K562 (cell line): ENCODE measurements around the gene EFEMP2. TPM values are rescaled to one million over a fixed set of nuclear protein-coding genes. Genes with fewer than 3 reads are reported as not detected.
A peak's percentile ranks its signal among the peaks of the same experiment; 100 is the strongest.

Source experiments
- BDP1 ChIP-seq: IDR thresholded peaks from 3 replicates; pipeline ENCODE4 v1.6.1; 2011; ENCODE audit not compliant: insufficient read length, insufficient read depth
- CAMTA2 ChIP-seq: fragments of 250-450 bp; sonication (Bioruptor Pico); conservative IDR thresholded peaks from 2 replicates; pipeline ENCODE4 v1.5.1; 2022
- DDX20 ChIP-seq: fragments of 450-650 bp; IDR thresholded peaks from 2 replicates; pipeline ENCODE4 v1.6.1; 2016; ENCODE audit warnings: missing genetic modification characterization, low read depth, mild to moderate bottlenecking, missing compliant biosample characterization, moderate library complexity
- ELF2 ChIP-seq: fragments of 250-450 bp; sonication (Bioruptor Pico); IDR thresholded peaks from 2 replicates; pipeline ENCODE4 v1.5.0; 2021; ENCODE audit warnings: mild to moderate bottlenecking
- EP300 ChIP-seq: IDR thresholded peaks from 2 replicates; pipeline ENCODE4 v1.6.1; 2012; ENCODE audit warnings: low read length, improper control_type of control experiment
- HDAC8 ChIP-seq: fragments of 450-650 bp; IDR thresholded peaks from 2 replicates; pipeline ENCODE4 v1.6.1; 2016; ENCODE audit warnings: mild to moderate bottlenecking, missing genetic modification characterization, moderate library complexity, missing compliant biosample characterization
- HNRNPH1 ChIP-seq: fragments of 200-400 bp; formaldehyde crosslinking; optimal IDR thresholded peaks from 2 replicates; pipeline ENCODE3; 2017; ENCODE audit warnings: low read depth, mild to moderate bottlenecking, low read length, moderate library complexity
- MTA1 ChIP-seq: fragments of 450-650 bp; IDR thresholded peaks from 2 replicates; pipeline ENCODE4 v1.6.1; 2017; ENCODE audit warnings: borderline replicate concordance
- MTF1 ChIP-seq: fragments of 250-450 bp; sonication (Bioruptor Pico); IDR thresholded peaks from 2 replicates; pipeline ENCODE4 v1.9.0; 2021; ENCODE audit warnings: moderate library complexity, mild to moderate bottlenecking, inconsistent platforms, borderline replicate concordance
- MXD1 ChIP-seq: fragments of 250-450 bp; sonication (Bioruptor Pico); IDR thresholded peaks from 2 replicates; pipeline ENCODE4 v1.8.0; 2021; ENCODE audit warnings: borderline replicate concordance, mild to moderate bottlenecking, moderate library complexity; ENCODE audit not compliant: poor library complexity, severe bottlenecking
- MYNN ChIP-seq, 2 experiments: sonication (generic); formaldehyde crosslinking in 1 of 2; IDR thresholded peaks; 2 replicates each; pipeline versions ENCODE4 v1.5.0 to v1.6.1; 2016 to 2020; ENCODE audit warnings: antibody characterized with exemption in 1 of 2, missing genetic modification reagents in 1 of 2
- RNF2 ChIP-seq: sonication (generic); IDR thresholded peaks from 2 replicates; pipeline ENCODE4 v1.6.1; 2016
- SMC3 ChIP-seq: conservative IDR thresholded peaks from 2 replicates; pipeline ENCODE4 v1.6.1; 2011; ENCODE audit warnings: low read depth, low read length, improper control_type of control experiment; ENCODE audit not compliant: insufficient read depth
- SREBF1 ChIP-seq: fragments of 150-350 bp; IDR thresholded peaks from 2 replicates; pipeline ENCODE4 v1.6.1; 2014; ENCODE audit warnings: antibody characterized with exemption, low read depth, low read length, borderline replicate concordance
- SRSF3 ChIP-seq: fragments of 200-400 bp; formaldehyde crosslinking; IDR thresholded peaks from 2 replicates; pipeline ENCODE4 v1.6.1; 2016; ENCODE audit warnings: mild to moderate bottlenecking, low read length, moderate library complexity; ENCODE audit not compliant: insufficient read depth
- TAF7 ChIP-seq: fragments of 450-650 bp; IDR thresholded peaks from 2 replicates; pipeline ENCODE4 v1.6.1; 2016; ENCODE audit warnings: missing genetic modification characterization, missing compliant biosample characterization
- TCF3 ChIP-seq: sonication (generic); formaldehyde crosslinking; IDR thresholded peaks from 2 replicates; pipeline ENCODE4 v1.4.0; 2020; ENCODE audit warnings: mild to moderate bottlenecking, missing genetic modification reagents
- TEAD1 ChIP-seq, 2 experiments: fragments of 450-650 bp in 1 of 2; sonication (generic) in 1 of 2; formaldehyde crosslinking; IDR thresholded peaks; 2 replicates each; pipeline versions ENCODE4 v1.4.0 to v1.8.0; 2020 to 2022; ENCODE audit warnings: mild to moderate bottlenecking in 2 of 2, missing genetic modification reagents in 1 of 2
- TRIM25 ChIP-seq: fragments of 450-650 bp; IDR thresholded peaks from 2 replicates; pipeline ENCODE4 v1.7.0; 2016; ENCODE audit warnings: borderline replicate concordance
- USF1 ChIP-seq: sonication (generic); formaldehyde crosslinking; IDR thresholded peaks from 2 replicates; pipeline ENCODE4 v1.9.0; 2022; ENCODE audit warnings: mild to moderate bottlenecking, missing genetic modification reagents
- VEZF1 ChIP-seq: fragments of 200-800 bp; sonication (Bioruptor generic); IDR thresholded peaks from 2 replicates; pipeline ENCODE4 v1.6.1; 2017; ENCODE audit warnings: missing genetic modification characterization, missing compliant biosample characterization
- XRCC4 ChIP-seq: IDR thresholded peaks from one replicate; pipeline ENCODE4 v1.6.1; 2011; ENCODE audit not compliant: insufficient read depth, insufficient read length; ENCODE audit errors: extremely low read depth
- ZFX ChIP-seq: sonication (generic); formaldehyde crosslinking; IDR thresholded peaks from 2 replicates; pipeline ENCODE4 v1.8.0; 2022; ENCODE audit warnings: mild to moderate bottlenecking, missing genetic modification reagents, moderate library complexity
- ZNF133 ChIP-seq: fragments of 250-450 bp; sonication (Bioruptor Pico); IDR thresholded peaks from 2 replicates; pipeline ENCODE4 v1.4.0; 2020; ENCODE audit warnings: mild to moderate bottlenecking
- ZNF175 ChIP-seq: fragments of 200-800 bp; sonication (Bioruptor generic); IDR thresholded peaks from 2 replicates; pipeline ENCODE4 v1.6.1; 2016; ENCODE audit warnings: low read depth, mild to moderate bottlenecking, missing genetic modification characterization, missing compliant biosample characterization
- ZNF311 ChIP-seq: fragments of 250-450 bp; sonication (Bioruptor Pico); IDR thresholded peaks from 2 replicates; pipeline ENCODE4 v1.4.0; 2020; ENCODE audit warnings: mild to moderate bottlenecking, moderate library complexity
- ZNF785 ChIP-seq: fragments of 250-450 bp; sonication (Bioruptor Pico); IDR thresholded peaks from 2 replicates; pipeline ENCODE4 v1.4.0; 2020; ENCODE audit warnings: mild to moderate bottlenecking
- polyA plus RNA-seq, 8 experiments: library from polyadenylated mRNA; depleted of rRNA in 4 of 8; stranded (reverse) in 5 of 8; unstranded in 3 of 8; fragments of >200 nt; fragmentation: Nextera tagmentation in 2 of 8; fragmentation: Illumina TruSeq in 1 of 8; extraction: Ambion mirVana in 2 of 8; extraction: Trizol in 1 of 8; gene quantifications; 2 replicates each; pipeline versions ENCODE4 v1.2.1 to v1.2.3, GENCODE V29; 2011 to 2014; ENCODE audit warnings: inconsistent platforms in 1 of 8, missing spikeins in 1 of 8
- total RNA-seq, 7 experiments: library from RNA; depleted of rRNA in 6 of 7; stranded (reverse); fragments of >200 nt in 6 of 7; fragmentation: Illumina TruSeq in 2 of 7; extraction: Trizol in 2 of 7; gene quantifications; 2 replicates each; pipeline versions ENCODE4 v1.2.1 to v1.2.3, GENCODE V29; 2011 to 2021; ENCODE audit warnings: low replicate concordance in 1 of 7

EFEMP2 gene
- total and polyA plus RNA-seq, 9 of the 15 experiments (the other 6 are each of a cell fraction or from before 2014, with no cell fraction given), result 0.07 to 2.9 (median 0.69) TPM; not detected in 1

- peak; percentile 95; the same call in 1 of the 2 replicates for TF ChIP-seq TRIM25
- TF ChIP-seq MTA1, result no peak
- no peak for TF ChIP-seq TCF3 (CRISPR knock-in tag)
- no peak for TF ChIP-seq ZNF175 (CRISPR knock-in tag)
- TF ChIP-seq SREBF1, result no peak
- TF ChIP-seq HDAC8, result no peak
- peak; percentile 57; the same call in 1 of the 2 replicates for TF ChIP-seq ZNF311 (CRISPR knock-in tag)
- TF ChIP-seq ELF2 (CRISPR knock-in tag), result no peak
- TF ChIP-seq TAF7 (tag), result peak; percentile 63
- TF ChIP-seq HNRNPH1, result no peak
- TF ChIP-seq ZNF785 (CRISPR knock-in tag), result no peak
- TF ChIP-seq EP300, result no peak
- TF ChIP-seq VEZF1 (CRISPR knock-in tag), result no peak
- no peak for TF ChIP-seq MXD1
- no peak for TF ChIP-seq DDX20
- no peak for TF ChIP-seq CAMTA2
- 0 out of 2 replicates have a peak, but pooled peaks have one; percentile 40 for TF ChIP-seq SRSF3
- no peak for TF ChIP-seq ZFX (CRISPR knock-in tag)
- no peak for TF ChIP-seq XRCC4
- TF ChIP-seq ZNF133 (CRISPR knock-in tag), result no peak
- TF ChIP-seq BDP1, result no peak
- TF ChIP-seq MTF1 (CRISPR knock-in tag), result no peak
- TF ChIP-seq TEAD1 (CRISPR knock-in tag; IDR thresholded peaks at IDR 0.05), result 0 out of 4 replicates have a peak, but pooled peaks of 1 of the 2 experiments have one; percentile 15
- no peak for TF ChIP-seq RNF2
- TF ChIP-seq MYNN (IDR thresholded peaks at IDR 0.05), result no peak
- TF ChIP-seq MYNN (CRISPR knock-in tag; IDR thresholded peaks at IDR 0.05), result no peak
- no peak for TF ChIP-seq SMC3
- no peak for TF ChIP-seq USF1 (CRISPR knock-in tag)
These were observed 12.8 kb downstream of the EFEMP2 start (continued) for GRCh38 chr11:65859812-65860277.
